ENCODE results near the gene SRGAP3.
"Not testable (repeated sequence)": the region's sequence is repeated elsewhere in the genome, so short reads cannot be mapped to it uniquely, and the experiment has no call there.

SRGAP3 gene

GRCh38 chr3:9087831-9088413 is 161.5 kb downstream of the SRGAP3 start:
- H3K9ac ChIP-seq (ENCODE audit: low read depth in 1 of 2, low read length in 2 of 2) = no peak overlapping the region

GRCh38 chr3:9085428-9085827 is 164.0 kb downstream of the SRGAP3 start:
- H3K4me3 ChIP-seq (ENCODE audit: low read depth in 1 of 2, low read length in 2 of 2); H3K36me3 ChIP-seq (ENCODE audit: control insufficient read depth in 1 of 2, insufficient read depth in 2 of 2, low read length in 2 of 2); H3K27ac ChIP-seq (ENCODE audit: low read depth, low read length); H3K9ac ChIP-seq (ENCODE audit: low read depth in 1 of 2, low read length in 2 of 2); H3K27me3 ChIP-seq (ENCODE audit: control insufficient read depth in 1 of 2, insufficient read depth in 2 of 2, low read length in 2 of 2); H3K9me3 ChIP-seq (ENCODE audit: control insufficient read depth in 1 of 2, low read length in 2 of 2); H3K4me1 ChIP-seq (ENCODE audit: control insufficient read depth in 1 of 2, insufficient read depth in 2 of 2, low read length in 2 of 2): not testable (repeated sequence)

More at GRCh38 chr3:9087831-9088413, 161.5 kb downstream of the SRGAP3 start:
- no peak overlapping the region for H3K4me3 ChIP-seq (ENCODE audit: low read depth in 1 of 2, low read length in 2 of 2)
- no peaks in the 10 kb centered on the region for H3K36me3 ChIP-seq (ENCODE audit: control insufficient read depth in 1 of 2, insufficient read depth in 2 of 2, low read length in 2 of 2)
- peaks cover 0 to 5% of the 10 kb centered on the region in 2 donors for H3K27me3 ChIP-seq (ENCODE audit: control insufficient read depth in 1 of 2, insufficient read depth in 2 of 2, low read length in 2 of 2)
- peaks cover 3 to 10% of the 10 kb centered on the region in 2 donors for H3K4me1 ChIP-seq (ENCODE audit: control insufficient read depth in 1 of 2, insufficient read depth in 2 of 2, low read length in 2 of 2)
- H3K9me3 ChIP-seq (ENCODE audit: control insufficient read depth in 1 of 2, low read length in 2 of 2) = no peaks in the 10 kb centered on the region
- H3K27ac ChIP-seq (ENCODE audit: low read depth, low read length) = no peak overlapping the region

- no peaks in the 10 kb centered on the region for H3K9me3 ChIP-seq (ENCODE audit: control insufficient read depth in 1 of 2, low read length in 2 of 2)
- H3K27ac ChIP-seq (ENCODE audit: low read depth, low read length) = no peak overlapping the region
- H3K4me3 ChIP-seq (ENCODE audit: low read depth in 1 of 2, low read length in 2 of 2) = no peak overlapping the region
- no peaks in the 10 kb centered on the region for H3K36me3 ChIP-seq (ENCODE audit: control insufficient read depth in 1 of 2, insufficient read depth in 2 of 2, low read length in 2 of 2)
- no peaks in the 10 kb centered on the region for H3K27me3 ChIP-seq (ENCODE audit: control insufficient read depth in 1 of 2, insufficient read depth in 2 of 2, low read length in 2 of 2)
- H3K9ac ChIP-seq (ENCODE audit: low read depth in 1 of 2, low read length in 2 of 2) = no peak overlapping the region
- H3K4me1 ChIP-seq (ENCODE audit: control insufficient read depth in 1 of 2, insufficient read depth in 2 of 2, low read length in 2 of 2) = no peaks in the 10 kb centered on the region
Measured at GRCh38 chr3:9081184-9081818, 168.1 kb downstream of the SRGAP3 start.

- Histone ChIP-seq H3K27ac (ENCODE audit: low read depth, low read length) (no peak overlapping the region), H3K4me3 (ENCODE audit: low read depth in 1 of 2, low read length in 2 of 2) (no peak overlapping the region), H3K36me3 (ENCODE audit: control insufficient read depth in 1 of 2, insufficient read depth in 2 of 2, low read length in 2 of 2) (no peaks in the 10 kb centered on the region), H3K27me3 (ENCODE audit: control insufficient read depth in 1 of 2, insufficient read depth in 2 of 2, low read length in 2 of 2) (no peaks in the 10 kb centered on the region), H3K9ac (ENCODE audit: low read depth in 1 of 2, low read length in 2 of 2) (no peak overlapping the region), H3K9me3 (ENCODE audit: control insufficient read depth in 1 of 2, low read length in 2 of 2) (no peaks in the 10 kb centered on the region), H3K4me1 (ENCODE audit: control insufficient read depth in 1 of 2, insufficient read depth in 2 of 2, low read length in 2 of 2) (no peaks in the 10 kb centered on the region)
Measured at GRCh38 chr3:9080163-9080562, 169.3 kb downstream of the SRGAP3 start.

GRCh38 chr3:9079676-9080075 is 169.8 kb downstream of the SRGAP3 start:
- Histone ChIP-seq H3K4me1 (ENCODE audit: control insufficient read depth in 1 of 2, insufficient read depth in 2 of 2, low read length in 2 of 2) (no peaks in the 10 kb centered on the region), H3K9ac (ENCODE audit: low read depth in 1 of 2, low read length in 2 of 2) (no peak overlapping the region), H3K9me3 (ENCODE audit: control insufficient read depth in 1 of 2, low read length in 2 of 2) (no peaks in the 10 kb centered on the region), H3K4me3 (ENCODE audit: low read depth in 1 of 2, low read length in 2 of 2) (no peak overlapping the region), H3K27ac (ENCODE audit: low read depth, low read length) (no peak overlapping the region), H3K36me3 (ENCODE audit: control insufficient read depth in 1 of 2, insufficient read depth in 2 of 2, low read length in 2 of 2) (no peaks in the 10 kb centered on the region), H3K27me3 (ENCODE audit: control insufficient read depth in 1 of 2, insufficient read depth in 2 of 2, low read length in 2 of 2) (no peaks in the 10 kb centered on the region)

- no peak overlapping the region for H3K27ac ChIP-seq (ENCODE audit: low read depth, low read length)
Measured at GRCh38 chr3:9078561-9079240, 170.7 kb downstream of the SRGAP3 start.

GRCh38 chr3:9077029-9077428 is 172.4 kb downstream of the SRGAP3 start:
- no peak overlapping the region for H3K27ac ChIP-seq (ENCODE audit: low read depth, low read length)
- H3K36me3 ChIP-seq (ENCODE audit: control insufficient read depth in 1 of 2, insufficient read depth in 2 of 2, low read length in 2 of 2) = no peaks in the 10 kb centered on the region
- H3K4me3 ChIP-seq (ENCODE audit: low read depth in 1 of 2, low read length in 2 of 2) = no peak overlapping the region
- H3K4me1 ChIP-seq (ENCODE audit: control insufficient read depth in 1 of 2, insufficient read depth in 2 of 2, low read length in 2 of 2) = no peaks in the 10 kb centered on the region
- H3K27me3 ChIP-seq (ENCODE audit: control insufficient read depth in 1 of 2, insufficient read depth in 2 of 2, low read length in 2 of 2) = no peaks in the 10 kb centered on the region
- no peaks in the 10 kb centered on the region for H3K9me3 ChIP-seq (ENCODE audit: control insufficient read depth in 1 of 2, low read length in 2 of 2)
- H3K9ac ChIP-seq (ENCODE audit: low read depth in 1 of 2, low read length in 2 of 2) = no peak overlapping the region

More at GRCh38 chr3:9078561-9079240, 170.7 kb downstream of the SRGAP3 start:
- no peaks in the 10 kb centered on the region for H3K4me1 ChIP-seq (ENCODE audit: control insufficient read depth in 1 of 2, insufficient read depth in 2 of 2, low read length in 2 of 2)
- H3K9ac ChIP-seq (ENCODE audit: low read depth in 1 of 2, low read length in 2 of 2) = no peak overlapping the region
- H3K36me3 ChIP-seq (ENCODE audit: control insufficient read depth in 1 of 2, insufficient read depth in 2 of 2, low read length in 2 of 2) = no peaks in the 10 kb centered on the region
- no peak overlapping the region for H3K4me3 ChIP-seq (ENCODE audit: low read depth in 1 of 2, low read length in 2 of 2)
- H3K27me3 ChIP-seq (ENCODE audit: control insufficient read depth in 1 of 2, insufficient read depth in 2 of 2, low read length in 2 of 2) = no peaks in the 10 kb centered on the region
- H3K9me3 ChIP-seq (ENCODE audit: control insufficient read depth in 1 of 2, low read length in 2 of 2) = no peaks in the 10 kb centered on the region

GRCh38 chr3:9075762-9076161 is 173.7 kb downstream of the SRGAP3 start:
- Histone ChIP-seq H3K36me3 (ENCODE audit: control insufficient read depth in 1 of 2, insufficient read depth in 2 of 2, low read length in 2 of 2) (no peaks in the 10 kb centered on the region), H3K27me3 (ENCODE audit: control insufficient read depth in 1 of 2, insufficient read depth in 2 of 2, low read length in 2 of 2) (no peaks in the 10 kb centered on the region), H3K9me3 (ENCODE audit: control insufficient read depth in 1 of 2, low read length in 2 of 2) (no peaks in the 10 kb centered on the region), H3K9ac (ENCODE audit: low read depth in 1 of 2, low read length in 2 of 2) (no peak overlapping the region), H3K27ac (ENCODE audit: low read depth, low read length) (no peak overlapping the region), H3K4me3 (ENCODE audit: low read depth in 1 of 2, low read length in 2 of 2) (no peak overlapping the region), H3K4me1 (ENCODE audit: control insufficient read depth in 1 of 2, insufficient read depth in 2 of 2, low read length in 2 of 2) (no peaks in the 10 kb centered on the region)

GRCh38 chr3:9074079-9074478 is 175.4 kb downstream of the SRGAP3 start:
- H3K36me3 ChIP-seq (ENCODE audit: control insufficient read depth in 1 of 2, insufficient read depth in 2 of 2, low read length in 2 of 2) = no peaks in the 10 kb centered on the region
- H3K4me3 ChIP-seq (ENCODE audit: low read depth in 1 of 2, low read length in 2 of 2) = no peak overlapping the region
- H3K4me1 ChIP-seq (ENCODE audit: control insufficient read depth in 1 of 2, insufficient read depth in 2 of 2, low read length in 2 of 2) = no peaks in the 10 kb centered on the region
- H3K27ac ChIP-seq (ENCODE audit: low read depth, low read length) = no peak overlapping the region
- no peak overlapping the region for H3K9ac ChIP-seq (ENCODE audit: low read depth in 1 of 2, low read length in 2 of 2)
- no peaks in the 10 kb centered on the region for H3K9me3 ChIP-seq (ENCODE audit: control insufficient read depth in 1 of 2, low read length in 2 of 2)
- no peaks in the 10 kb centered on the region for H3K27me3 ChIP-seq (ENCODE audit: control insufficient read depth in 1 of 2, insufficient read depth in 2 of 2, low read length in 2 of 2)

GRCh38 chr3:9072667-9073009 is 176.8 kb downstream of the SRGAP3 start:
- Histone ChIP-seq H3K36me3 (ENCODE audit: control insufficient read depth in 1 of 2, insufficient read depth in 2 of 2, low read length in 2 of 2) (no peaks in the 10 kb centered on the region), H3K4me1 (ENCODE audit: control insufficient read depth in 1 of 2, insufficient read depth in 2 of 2, low read length in 2 of 2) (no peaks in the 10 kb centered on the region), H3K27ac (ENCODE audit: low read depth, low read length) (no peak overlapping the region), H3K9ac (ENCODE audit: low read depth in 1 of 2, low read length in 2 of 2) (no peak overlapping the region), H3K27me3 (ENCODE audit: control insufficient read depth in 1 of 2, insufficient read depth in 2 of 2, low read length in 2 of 2) (no peaks in the 10 kb centered on the region), H3K9me3 (ENCODE audit: control insufficient read depth in 1 of 2, low read length in 2 of 2) (no peaks in the 10 kb centered on the region), H3K4me3 (ENCODE audit: low read depth in 1 of 2, low read length in 2 of 2) (no peak overlapping the region)

Measured in duodenal mucosa (tissue), 2 donors.